H54 (cell line): ENCODE results near the gene CAMTA1.
"Not testable (repeated sequence)": the region's sequence is repeated elsewhere in the genome, so short reads cannot be mapped to it uniquely, and the experiment has no call there.

Experiments used
- DNase-seq: peaks from one replicate; pipeline ENCODE4 v3.0.0; 2011; ENCODE audit warnings: low spot score, mixed read lengths; ENCODE audit not compliant: insufficient read length
- FAIRE-seq: peaks from 3 replicates; lab custom pipeline; 2011; peaks lifted over from hg19 to GRCh38; lab: Jason Lieb, UNC
- POLR2A ChIP-seq: IDR thresholded peaks from 2 replicates; pipeline ENCODE4 v1.6.1; 2011; ENCODE audit warnings: low read depth, mild to moderate bottlenecking, low read length

CAMTA1 gene

GRCh38 chr1:7771823-7772299, 986.6 kb downstream of the CAMTA1 start:
- no peak for DNase-seq
- FAIRE-seq: no peak
- no peak for TF ChIP-seq POLR2A

GRCh38 chr1:7777591-7777990, 992.3 kb downstream of the CAMTA1 start:
- FAIRE-seq: no peak
- DNase-seq: no peak
- TF ChIP-seq POLR2A: no peak

GRCh38 chr1:7778133-7778628, 992.9 kb downstream of the CAMTA1 start:
- no peak for DNase-seq
- no peak for FAIRE-seq
- TF ChIP-seq POLR2A: no peak

- FAIRE-seq (no peak), DNase-seq (no peak)
- no peak for TF ChIP-seq POLR2A
Observed at GRCh38 chr1:7780976-7781375, 995.7 kb downstream of the CAMTA1 start.

GRCh38 chr1:7781501-7781900, 996.2 kb downstream of the CAMTA1 start:
- no peak for FAIRE-seq
- no peak for TF ChIP-seq POLR2A
- DNase-seq: no peak

GRCh38 chr1:7781923-7782495, 996.8 kb downstream of the CAMTA1 start:
- FAIRE-seq: no peak
- DNase-seq: no peak
- no peak for TF ChIP-seq POLR2A

- DNase-seq (peak; percentile 82), FAIRE-seq (no peak)
- TF ChIP-seq POLR2A: no peak
Observed at GRCh38 chr1:7783178-7783711, 998.0 kb downstream of the CAMTA1 start.

- no peak for FAIRE-seq
- peak; percentile 82 for DNase-seq
- no peak for TF ChIP-seq POLR2A
Observed at GRCh38 chr1:7783826-7784491, 998.7 kb downstream of the CAMTA1 start, which contains the start of gene PER3. Gene PER3, plus strand, starts transcription at chr1:7784291. Its CDS starts 587 bp downstream, at chr1:7784878.

GRCh38 chr1:7784492-7785071, 999.3 kb downstream of the CAMTA1 start:
- TF ChIP-seq POLR2A: no peak
- DNase-seq: no peak
- no peak for FAIRE-seq

GRCh38 chr1:7785108-7785507, 999.9 kb downstream of the CAMTA1 start:
- FAIRE-seq (no peak), DNase-seq (no peak)
- TF ChIP-seq POLR2A: no peak

- no peak for TF ChIP-seq POLR2A
- FAIRE-seq: no peak
- DNase-seq: no peak
Observed at GRCh38 chr1:7786795-7787194, 1001.5 kb downstream of the CAMTA1 start.

GRCh38 chr1:7789828-7790227, 1004.6 kb downstream of the CAMTA1 start:
- no peak for FAIRE-seq
- TF ChIP-seq POLR2A: no peak
- no peak for DNase-seq

- DNase-seq, FAIRE-seq: not testable (repeated sequence)
Observed at GRCh38 chr1:7791027-7791426, 1005.8 kb downstream of the CAMTA1 start.

- no peak for TF ChIP-seq POLR2A
- FAIRE-seq (no peak), DNase-seq (no peak)
Observed at GRCh38 chr1:7795406-7795805, 1010.2 kb downstream of the CAMTA1 start.
